ENCODE results near the gene NOL4L. TPM values are rescaled to one million over a fixed set of nuclear protein-coding genes. Genes with fewer than 3 reads are reported as not detected.

NOL4L gene
- total RNA-seq, 4 donors from 2014 or later = 5.9 to 20.5 (median 6.9) TPM

GRCh38 chr20:32467506-32468312 is 117.4 kb downstream of the NOL4L start:
- TF ChIP-seq CTCF (IDR thresholded peaks at IDR 0.05; ENCODE audit: low read depth) = no peak

GRCh38 chr20:32466739-32467505 is 118.2 kb downstream of the NOL4L start:
- TF ChIP-seq CTCF (IDR thresholded peaks at IDR 0.05; ENCODE audit: low read depth) = no peak

- TF ChIP-seq CTCF (IDR thresholded peaks at IDR 0.05; ENCODE audit: low read depth) = no peak
These were observed 119.8 kb downstream of the NOL4L start for GRCh38 chr20:32465092-32465900.

GRCh38 chr20:32464401-32465091 is 120.6 kb downstream of the NOL4L start:
- TF ChIP-seq CTCF (IDR thresholded peaks at IDR 0.05; ENCODE audit: low read depth) = no peak

GRCh38 chr20:32463642-32464400 is 121.3 kb downstream of the NOL4L start:
- no peak for TF ChIP-seq CTCF (IDR thresholded peaks at IDR 0.05; ENCODE audit: low read depth)

- no peak for TF ChIP-seq CTCF (IDR thresholded peaks at IDR 0.05; ENCODE audit: low read depth)
These were observed 122.1 kb downstream of the NOL4L start for GRCh38 chr20:32462900-32463641.
